HUDEP-2 (cell line): ENCODE measurements around the gene TERT.
"Not testable (repeated sequence)": the region's sequence is repeated elsewhere in the genome, so short reads cannot be mapped to it uniquely, and the experiment has no call there.

Experiments used
- DNase-seq, 76 experiments: peaks; one replicate each; lab custom pipeline; 2025; ENCODE audit not compliant: unreplicated experiment in 76 of 76; lab: John Stamatoyannopoulos, UW

TERT gene

GRCh38 chr5:1298067-1298551 is 3.2 kb upstream of the TERT start:
- no peak for DNase-seq

DNA sequence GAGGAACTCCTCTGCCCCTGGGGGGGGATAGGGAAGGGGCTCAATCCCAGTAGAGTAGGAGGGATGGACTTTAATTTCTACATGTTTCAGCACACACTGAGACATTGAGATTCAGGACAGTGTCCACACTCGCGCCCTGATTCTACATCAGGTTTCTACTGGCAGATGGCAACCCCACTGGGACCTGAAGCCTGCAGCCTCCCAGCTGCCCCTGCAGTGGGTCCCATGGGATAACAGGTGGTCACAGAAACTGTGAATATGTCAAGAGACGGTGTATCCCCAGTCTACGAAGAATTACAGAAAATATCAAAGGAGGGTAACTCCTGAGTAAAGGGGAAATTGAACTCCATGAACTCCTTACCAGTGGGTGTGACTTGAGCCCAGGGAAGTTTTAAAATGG is 2.4 kb upstream of the TERT start:
- DNase-seq = no peak

GRCh38 chr5:1295650-1296037 is 776 bp upstream of the TERT start:
- no peak for DNase-seq

GRCh38 chr5:1294206-1294834 is 548 bp downstream of the TERT start:
- peak in 4 of 76 experiments; percentile 8 to 23 (median 12) for DNase-seq

- DNase-seq = no peak
These were observed 1.3 kb downstream of the TERT start for GRCh38 chr5:1293416-1294205.

GRCh38 chr5:1292846-1293415 is 1.9 kb downstream of the TERT start:
- DNase-seq = no peak

DNA sequence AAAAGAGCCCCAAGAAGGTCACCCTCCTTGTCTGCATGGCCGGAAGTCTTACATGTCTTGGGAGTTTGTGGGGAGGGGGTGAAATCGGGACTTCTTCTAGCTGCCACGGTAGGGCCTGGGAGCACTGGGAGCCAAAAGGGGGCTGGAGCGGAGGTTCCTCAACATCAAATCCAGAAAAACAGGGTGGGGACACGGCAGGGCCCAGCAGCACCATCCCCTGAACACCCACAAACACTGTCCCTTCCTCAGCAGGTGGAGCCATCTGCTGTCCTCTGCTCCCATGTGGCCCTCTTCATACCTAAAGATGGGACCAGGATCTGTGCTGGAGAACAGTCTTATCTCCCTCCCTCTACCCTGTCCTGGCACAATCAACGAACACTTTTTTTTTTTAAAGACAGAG is 2.7 kb downstream of the TERT start:
- no peak for DNase-seq

GRCh38 chr5:1291611-1292080 is 3.2 kb downstream of the TERT start:
- DNase-seq = peak in 1 of 76 experiments; percentile 19

- not testable (repeated sequence) for DNase-seq
These were observed 3.9 kb downstream of the TERT start for GRCh38 chr5:1290956-1291355.

- not testable (repeated sequence) for DNase-seq
These were observed 5.3 kb downstream of the TERT start for GRCh38 chr5:1289559-1289958.

DNA sequence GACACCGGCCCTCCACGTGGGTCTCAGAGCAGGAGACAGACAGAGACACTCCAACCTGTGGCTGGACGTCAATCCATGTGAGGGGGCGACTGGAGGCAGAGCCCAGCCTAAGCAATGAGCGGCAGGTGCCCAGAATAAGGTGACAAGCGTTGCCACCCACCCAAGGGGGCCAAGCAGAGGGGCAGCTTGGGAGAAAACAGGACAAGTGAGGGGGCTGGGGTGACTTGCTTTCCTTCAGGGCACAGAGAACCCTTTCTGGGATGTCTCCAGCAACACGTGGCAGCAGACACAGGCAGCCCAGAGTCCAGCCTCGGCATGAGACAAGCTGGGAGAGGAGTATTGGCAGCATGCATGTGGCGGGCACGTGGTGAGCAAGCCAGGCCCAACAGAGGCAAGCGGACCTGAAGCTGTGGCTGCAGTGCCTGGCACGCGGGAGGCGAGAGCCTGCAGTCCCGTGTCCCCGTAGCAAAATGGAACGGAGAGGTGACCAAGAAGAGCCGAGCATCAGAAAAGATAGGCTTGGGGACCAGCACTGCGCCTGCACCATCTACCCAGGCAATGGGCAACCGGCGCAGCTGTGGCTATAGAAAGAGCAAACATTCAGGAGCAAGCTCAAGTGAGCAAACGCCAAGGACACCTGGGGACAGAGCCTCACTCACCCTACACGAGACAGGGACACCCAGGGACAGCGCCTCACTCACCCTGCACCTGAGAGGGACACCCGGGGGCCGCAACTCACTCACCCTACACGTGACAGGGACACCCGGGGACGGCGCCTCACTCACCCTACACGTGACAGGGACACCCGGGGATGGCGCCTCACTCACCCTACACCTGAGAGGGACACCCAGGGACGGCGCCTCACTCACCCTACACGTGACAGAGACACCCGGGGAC is 6.2 kb downstream of the TERT start:
- DNase-seq = no peak

- DNase-seq = no peak
These were observed 9.0 kb downstream of the TERT start for GRCh38 chr5:1285883-1286291.

DNA sequence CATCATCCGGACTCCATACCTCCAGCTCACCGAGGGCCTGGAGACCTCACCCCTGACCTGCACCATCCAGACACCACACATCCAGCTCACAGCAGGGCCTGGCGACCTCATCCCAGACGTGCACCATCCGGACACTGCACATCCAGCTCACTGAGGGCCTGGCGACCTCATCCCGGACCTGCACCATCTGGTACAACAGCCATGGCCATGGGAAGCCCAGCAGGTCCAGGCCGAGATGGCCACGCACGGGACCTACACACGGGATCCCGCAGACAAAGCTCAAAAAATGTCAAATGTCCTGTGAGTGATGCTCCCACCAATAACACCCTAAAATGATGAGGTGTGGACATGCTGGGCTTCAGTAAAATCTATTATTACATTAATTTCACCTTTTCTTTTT is 9.7 kb downstream of the TERT start:
- no peak for DNase-seq

DNA sequence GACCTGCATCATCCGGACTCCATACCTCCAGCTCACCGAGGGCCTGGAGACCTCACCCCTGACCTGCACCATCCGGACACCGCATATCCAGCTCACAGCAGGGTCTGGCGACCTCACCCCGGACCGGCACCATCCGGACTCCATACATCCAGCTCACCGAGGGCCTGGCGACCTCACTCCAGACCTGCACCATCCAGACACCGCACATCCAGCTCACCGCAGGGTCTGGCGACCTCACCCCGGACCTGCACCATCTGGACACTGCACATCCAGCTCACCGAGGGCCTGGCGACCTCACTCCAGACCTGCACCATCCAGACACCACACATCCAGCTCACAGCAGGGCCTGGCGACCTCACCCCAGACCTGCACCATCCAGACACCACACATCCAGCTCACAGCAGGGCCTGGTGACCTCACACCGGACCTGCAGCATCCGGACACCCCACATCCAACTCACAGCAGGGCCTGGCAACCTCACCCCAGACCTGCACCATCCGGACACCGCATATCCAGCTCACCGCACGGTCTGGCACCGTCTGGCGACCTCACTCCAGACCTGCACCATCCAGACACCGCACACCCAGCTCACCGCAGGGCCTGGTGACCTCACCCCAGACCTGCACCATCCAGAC is 10.4 kb downstream of the TERT start:
- DNase-seq = not testable (repeated sequence)

DNA sequence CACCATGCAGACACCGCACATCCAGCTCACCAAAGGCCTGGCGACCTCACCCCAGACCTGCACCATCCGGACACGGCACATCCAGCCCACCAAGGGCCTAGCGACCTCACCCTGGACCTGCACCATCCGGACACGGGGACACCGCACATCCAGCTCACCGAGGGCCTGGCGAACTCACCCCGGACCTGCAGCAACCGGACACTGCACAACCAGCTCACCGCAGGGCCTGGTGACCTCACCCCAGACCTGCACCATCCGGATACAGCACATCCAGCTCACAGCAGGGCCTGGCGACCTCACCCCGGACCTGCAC is 11.2 kb downstream of the TERT start:
- DNase-seq = not testable (repeated sequence)

DNA sequence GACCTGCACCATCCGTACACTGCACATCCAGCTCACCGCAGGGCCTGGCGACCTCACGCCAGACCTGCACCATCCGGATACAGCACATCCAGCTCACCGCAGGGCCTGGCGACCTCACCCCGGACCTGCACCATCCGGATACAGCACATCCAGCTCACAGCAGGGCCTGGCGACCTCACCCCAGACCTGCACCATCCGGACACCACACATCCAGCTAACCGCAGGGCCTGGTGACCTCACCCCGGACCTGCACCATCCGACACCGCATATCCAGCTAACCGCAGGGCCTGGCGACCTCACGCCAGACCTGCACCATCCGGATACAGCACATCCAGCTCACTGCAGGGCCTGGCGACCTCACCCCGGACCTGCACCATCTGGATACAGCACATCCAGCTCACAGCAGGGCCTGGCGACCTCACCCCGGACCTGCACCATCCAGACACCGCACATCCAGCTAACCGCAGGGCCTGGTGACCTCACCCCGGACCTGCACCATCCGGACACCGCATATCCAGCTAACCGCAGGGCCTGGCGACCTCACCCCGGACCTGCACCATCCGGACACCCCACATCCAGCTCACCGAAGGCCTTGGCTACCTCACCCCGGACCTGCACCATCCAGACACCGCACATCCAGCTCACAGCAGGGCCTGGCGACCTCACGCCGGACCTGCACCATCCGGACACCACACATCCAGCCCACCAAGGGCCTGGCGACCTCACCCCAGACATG is 11.7 kb downstream of the TERT start:
- not testable (repeated sequence) for DNase-seq

- DNase-seq = no peak
These were observed 12.5 kb downstream of the TERT start for GRCh38 chr5:1282131-1282992.

DNA sequence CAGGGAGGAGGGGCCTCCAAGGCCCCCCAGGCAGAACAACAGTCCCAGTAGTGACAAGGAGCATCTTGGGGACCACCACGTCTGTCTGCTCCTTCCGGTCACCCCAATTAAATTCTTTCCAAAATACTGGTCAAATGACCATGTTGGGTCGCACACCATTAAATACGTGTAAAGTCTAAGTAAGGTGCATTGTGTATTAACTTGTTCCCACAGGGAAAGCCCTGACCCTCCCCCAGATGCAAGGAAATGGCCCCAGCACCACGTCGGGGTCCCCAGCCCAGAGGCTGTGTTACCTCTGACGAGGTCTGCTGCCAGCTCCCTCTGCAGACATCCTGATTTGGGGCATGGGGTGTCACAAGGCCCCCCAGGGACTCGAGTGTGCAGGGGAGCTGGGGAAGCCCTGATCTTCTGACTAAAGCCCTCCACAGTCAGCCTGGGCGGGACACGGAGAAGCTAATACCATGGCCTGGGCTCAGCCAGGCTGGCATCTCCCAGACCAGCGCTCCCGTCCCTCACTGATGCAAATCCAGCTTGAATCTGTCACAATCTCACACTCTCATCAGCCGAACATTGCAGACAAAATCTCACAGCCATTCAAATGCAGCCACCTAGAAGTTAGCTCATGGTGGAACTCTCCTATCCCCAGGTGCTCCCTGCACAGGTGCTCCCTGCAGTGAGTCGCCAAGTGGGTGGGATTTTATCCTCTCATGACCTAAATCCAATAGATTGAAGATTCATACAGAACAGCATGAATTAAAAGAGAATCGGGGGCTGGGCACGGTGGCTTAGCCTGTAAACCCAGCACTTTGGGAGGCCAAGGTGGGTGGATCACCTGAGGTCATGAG is 13.6 kb downstream of the TERT start:
- DNase-seq = no peak
